Endothelial cell of umbilical vein (primary cell): Measurements from ENCODE around the gene DR1. TPM values are rescaled to one million over a fixed set of nuclear protein-coding genes. Genes with fewer than 3 reads are reported as not detected.

Experiments
- BruUV-seq: library from RNA; stranded (reverse); fragments of 400-500 nt; replicated peaks from 2 replicates; lab custom pipeline; 2021; lab: Mats Ljungman, UMichigan
- CTCF ChIA-PET: fragments of 300-600, 350-600 bp; sonication (Branson Sonifier 250); formaldehyde crosslinking; loops from one replicate; lab custom pipeline; 2021; ENCODE audit warnings: antibody characterized with exemption, inconsistent platforms; lab: Charles Lee
- POLR2A ChIA-PET: fragments of 300-600, 350-600 bp; sonication (Branson Sonifier 250); formaldehyde crosslinking; loops from one replicate; lab custom pipeline; 2021; ENCODE audit warnings: antibody characterized with exemption, inconsistent platforms; lab: Charles Lee
- DNase-seq: peaks from one replicate; pipeline ENCODE4 v3.0.0-alpha.2; 2011; ENCODE audit warnings: low read depth, low spot score
- FAIRE-seq: peaks from 2 replicates; lab custom pipeline; 2011; peaks lifted over from hg19 to GRCh38; lab: Jason Lieb, UNC
- H2AFZ ChIP-seq: 2 replicates; pipeline ENCODE4 v1.6.0; 2012; ENCODE audit warnings: low read depth, low read length, control low read depth, inconsistent platforms
- H3K27ac ChIP-seq: 2 replicates; pipeline ENCODE4 v1.5.1; 2011; ENCODE audit warnings: low read depth, mild to moderate bottlenecking, control low read depth, low read length, moderate library complexity; ENCODE audit not compliant: insufficient read depth
- H3K27me3 ChIP-seq, 2 experiments: 2 replicates each; pipeline versions ENCODE4 v1.6.0 to v1.6.1; 2011; ENCODE audit warnings: low read length in 2 of 2, mixed read lengths in 1 of 2; ENCODE audit not compliant: control insufficient read depth in 2 of 2, insufficient read depth in 2 of 2
- H3K36me3 ChIP-seq, 2 experiments: 2 replicates in 1 of 2; 3 replicates in 1 of 2; pipeline ENCODE4 v1.5.1; 2011; ENCODE audit warnings: low read length in 2 of 2, mild to moderate bottlenecking in 1 of 2, moderate library complexity in 1 of 2; ENCODE audit not compliant: control insufficient read depth in 2 of 2, insufficient read depth in 2 of 2; ENCODE audit errors: extremely low read depth in 1 of 2
- H3K4me1 ChIP-seq: 3 replicates; pipeline ENCODE4 v1.5.1; 2011; ENCODE audit warnings: mild to moderate bottlenecking, low read length; ENCODE audit not compliant: control insufficient read depth, insufficient read depth; ENCODE audit errors: extremely low read depth
- H3K4me2 ChIP-seq: 2 replicates; pipeline ENCODE4 v1.6.1; 2011; ENCODE audit warnings: low read length, control low read depth, mixed read lengths; ENCODE audit not compliant: insufficient read depth
- H3K4me3 ChIP-seq, 3 experiments: fragments of 200-600 bp in 1 of 3; sonication (generic), shearing (Covaris generic) in 1 of 3; replicated peaks in 1 of 3; 2 replicates each; pipeline ENCODE4 v1.5.1; 2011 to 2016; ENCODE audit warnings: control low read depth in 3 of 3, low read length in 3 of 3, mild to moderate bottlenecking in 2 of 3, inconsistent platforms in 1 of 3, low read depth in 1 of 3, moderate library complexity in 1 of 3; ENCODE audit not compliant: insufficient read depth in 1 of 3
- H3K79me2 ChIP-seq: 2 replicates; pipeline ENCODE4 v1.6.0; 2012; ENCODE audit warnings: low read length, inconsistent platforms; ENCODE audit not compliant: control insufficient read depth, insufficient read depth
- H3K9ac ChIP-seq: replicated peaks from 2 replicates; pipeline ENCODE3; 2011; ENCODE audit warnings: low read length, control low read depth; ENCODE audit not compliant: insufficient read depth; ENCODE audit errors: extremely low read depth
- H3K9me1 ChIP-seq: replicated peaks from 3 replicates; pipeline ENCODE4 v1.6.0; 2011; ENCODE audit warnings: mild to moderate bottlenecking, low read length; ENCODE audit not compliant: control insufficient read depth, insufficient read depth; ENCODE audit errors: extremely low read depth
- H3K9me3 ChIP-seq: replicated peaks from 2 replicates; pipeline ENCODE4 v1.5.1; 2012; ENCODE audit warnings: low read length, inconsistent platforms; ENCODE audit not compliant: control insufficient read depth, insufficient read depth
- H4K20me1 ChIP-seq: replicated peaks from 2 replicates; pipeline ENCODE3; 2011; ENCODE audit warnings: mild to moderate bottlenecking, low read length; ENCODE audit not compliant: control insufficient read depth, insufficient read depth; ENCODE audit errors: extremely low read depth
- CTCF ChIP-seq, 2 donors: IDR thresholded peaks; 1 replicate in 1 of 2; 2 replicates in 1 of 2; pipeline ENCODE4 v1.5.1; 2011; ENCODE audit warnings: low read length in 2 of 2, mild to moderate bottlenecking in 2 of 2, moderate library complexity in 2 of 2, control low read depth in 1 of 2, inconsistent platforms in 1 of 2, low read depth in 1 of 2; ENCODE audit not compliant: insufficient read depth in 1 of 2; ENCODE audit errors: extremely low read depth in 1 of 2
- EZH2 ChIP-seq: IDR thresholded peaks from 2 replicates; pipeline ENCODE4 v1.6.1; 2012; ENCODE audit warnings: borderline replicate concordance, low read depth, mild to moderate bottlenecking, moderate library complexity, low read length, inconsistent platforms; ENCODE audit not compliant: severe bottlenecking
- FOS ChIP-seq: IDR thresholded peaks from 2 replicates; pipeline ENCODE4 v1.6.1; 2011; ENCODE audit warnings: mild to moderate bottlenecking, low read length, moderate library complexity, borderline replicate concordance; ENCODE audit not compliant: insufficient read depth
- GATA2 ChIP-seq: IDR thresholded peaks from 2 replicates; pipeline ENCODE4 v1.7.0; 2011; ENCODE audit warnings: low read depth, mild to moderate bottlenecking, moderate library complexity, mixed read lengths, low read length; ENCODE audit not compliant: insufficient read length, insufficient read depth
- JUN ChIP-seq: IDR thresholded peaks from 2 replicates; pipeline ENCODE4 v1.6.1; 2011; ENCODE audit warnings: borderline replicate concordance, low read depth; ENCODE audit not compliant: insufficient read length, insufficient read depth
- MAX ChIP-seq: IDR thresholded peaks from 2 replicates; pipeline ENCODE4 v1.6.1; 2011; ENCODE audit not compliant: insufficient read depth, insufficient read length
- MYC ChIP-seq: IDR thresholded peaks from one replicate; pipeline ENCODE4 v1.6.1; 2011; ENCODE audit warnings: mild to moderate bottlenecking, low read depth, low read length
- POLR2A ChIP-seq: IDR thresholded peaks from 2 replicates; pipeline ENCODE4 v1.6.1; 2012; ENCODE audit warnings: low read depth, mild to moderate bottlenecking, control low read depth, low read length
- POLR2AphosphoS5 ChIP-seq: IDR thresholded peaks from 2 replicates; pipeline ENCODE4 v1.6.1; 2012; ENCODE audit warnings: low read depth, mild to moderate bottlenecking, control low read depth, low read length, moderate library complexity; ENCODE audit not compliant: insufficient read depth
- dilution Hi-C: fragments of 300-500 bp; cut with MboI; formaldehyde crosslinking; loops from one replicate; pipeline ENCODE4 v1.15.0; 2019; ENCODE audit warnings: low sequenced_read_pairs; ENCODE audit not compliant: extremely low pct_ligation_motif_present
- intact Hi-C: fragments of 100-400 bp; cut with micrococcal nuclease; formaldehyde crosslinking; loops from one replicate; pipeline ENCODE4 v1.10.0; 2022
- polyA plus RNA-seq, 4 experiments: library from polyadenylated mRNA; depleted of rRNA in 3 of 4; stranded (reverse) in 3 of 4; unstranded in 1 of 4; fragments of >200 nt; gene quantifications; 2 replicates each; pipeline versions ENCODE4 v1.2.1 to v1.2.3, GENCODE V29; 2011 to 2012; ENCODE audit warnings: missing spikeins in 1 of 4
- total RNA-seq: library from RNA; stranded (reverse); gene quantifications from 2 replicates; pipeline ENCODE4 v1.2.3, GENCODE V29; 2021

DR1 gene
- total and polyA plus RNA-seq, 2 donors (not counting 3 experiments of a cell fraction or from before 2014, with no cell fraction given), result 11.7 to 49.4 TPM

- H3K36me3 ChIP-seq, result no peaks in the 10 kb centered on the region
- no peak for TF ChIP-seq GATA2
- TF ChIP-seq MYC, result no peak
- no peak for TF ChIP-seq POLR2AphosphoS5
- TF ChIP-seq FOS, result no peak
- no peak for TF ChIP-seq JUN
- no peak overlapping the region for H3K4me2 ChIP-seq
- H3K9ac ChIP-seq, result no peak overlapping the region
- H4K20me1 ChIP-seq, result no peaks in the 10 kb centered on the region
- no peak overlapping the region for H3K4me3 ChIP-seq
- H3K9me3 ChIP-seq, result no peaks in the 10 kb centered on the region
- dilution Hi-C loops, result no loop called here
- H3K79me2 ChIP-seq, result no peaks in the 10 kb centered on the region
- H3K27me3 ChIP-seq, result no peaks in the 10 kb centered on the region
- H3K4me1 ChIP-seq, result no peaks in the 10 kb centered on the region
- CTCF ChIA-PET, result no interaction called here
- no peaks in the 10 kb centered on the region for H3K9me1 ChIP-seq
- no peak overlapping the region for H2AFZ ChIP-seq
- POLR2A ChIA-PET, result no interaction called here
- BruUV-seq, result no TSS peak
- intact Hi-C loops, result no loop called here
- FAIRE-seq (no peak), DNase-seq (no peak)
- H3K27ac ChIP-seq, result no peak overlapping the region
Measured at GRCh38 chr1:93374334-93375106, 28.8 kb downstream of the DR1 start.

- H3K79me2 ChIP-seq, result no peaks in the 10 kb centered on the region
- no peaks in the 10 kb centered on the region for H3K4me1 ChIP-seq
- no peaks in the 10 kb centered on the region for H3K9me1 ChIP-seq
- ChIA-PET POLR2A (no interaction called here), CTCF (no interaction called here)
- H4K20me1 ChIP-seq, result no peaks in the 10 kb centered on the region
- DNase-seq, result no peak
- no TSS peak for BruUV-seq
- no peak overlapping the region for H3K27ac ChIP-seq
- H3K9ac ChIP-seq, result no peak overlapping the region
- H3K36me3 ChIP-seq, result no peaks in the 10 kb centered on the region
- TF ChIP-seq FOS (no peak), POLR2A (no peak), JUN (no peak), MAX (no peak), EZH2 (no peak), POLR2AphosphoS5 (no peak), GATA2 (no peak), MYC (no peak), CTCF (IDR thresholded peaks at IDR 0.05; ENCODE audit: extremely low read depth in 1 of 2, insufficient read depth in 1 of 2, low read depth in 1 of 2, low read length in 2 of 2) (no peak)
- no peak overlapping the region for H3K4me3 ChIP-seq
- H2AFZ ChIP-seq, result no peak overlapping the region
- no peak for FAIRE-seq
- intact Hi-C loops (no loop called here), dilution Hi-C loops (no loop called here)
- no peaks in the 10 kb centered on the region for H3K27me3 ChIP-seq
- no peak overlapping the region for H3K4me2 ChIP-seq
- no peaks in the 10 kb centered on the region for H3K9me3 ChIP-seq
Measured at GRCh38 chr1:93384656-93385055, 38.9 kb downstream of the DR1 start.
